Dermis blood vessel endothelial cell (primary cell): ENCODE measurements around the gene IMMP2L. TPM values are rescaled to one million over a fixed set of nuclear protein-coding genes. Genes with fewer than 3 reads are reported as not detected.
A peak's percentile ranks its signal among the peaks of the same experiment; 100 is the strongest.

Source experiments
- DNase-seq: peaks from one replicate; pipeline ENCODE4 v3.0.0; 2010
- total RNA-seq: library from RNA; depleted of rRNA; stranded (reverse); fragments of >200 nt; gene quantifications from 2 replicates; pipeline ENCODE4 v1.2.3, GENCODE V29; 2014

Gene IMMP2L
- total RNA-seq, 1 donor from 2014 or later: 8.8 TPM

GRCh38 chr7:110853263-110853662 lies 709.0 kb downstream of the IMMP2L start:
- DNase-seq: no peak

GRCh38 chr7:110852156-110852940 lies 709.9 kb downstream of the IMMP2L start:
- DNase-seq: no peak

GRCh38 chr7:110850224-110850623 lies 712.1 kb downstream of the IMMP2L start:
- DNase-seq: no peak

GRCh38 chr7:110842796-110843195 lies 719.5 kb downstream of the IMMP2L start:
- DNase-seq: no peak

- DNase-seq: no peak
Measured at GRCh38 chr7:110841840-110842545, 720.3 kb downstream of the IMMP2L start.

GRCh38 chr7:110839866-110840265 lies 722.4 kb downstream of the IMMP2L start:
- peak; percentile 9 for DNase-seq

- DNase-seq: no peak
Measured at GRCh38 chr7:110835849-110836248, 726.4 kb downstream of the IMMP2L start.

GRCh38 chr7:110835218-110835617 lies 727.1 kb downstream of the IMMP2L start:
- no peak for DNase-seq

- DNase-seq: no peak
Measured at GRCh38 chr7:110831419-110831818, 730.9 kb downstream of the IMMP2L start.

- no peak for DNase-seq
Measured at GRCh38 chr7:110830778-110831177, 731.5 kb downstream of the IMMP2L start.

- DNase-seq: no peak
Measured at GRCh38 chr7:110827936-110828335, 734.4 kb downstream of the IMMP2L start.

- DNase-seq: no peak
Measured at GRCh38 chr7:110827287-110827855, 734.9 kb downstream of the IMMP2L start.

- DNase-seq: no peak
Measured at GRCh38 chr7:110813986-110814385, 748.3 kb downstream of the IMMP2L start.

GRCh38 chr7:110809832-110810231 lies 752.5 kb downstream of the IMMP2L start:
- no peak for DNase-seq

GRCh38 chr7:110808361-110808760 lies 753.9 kb downstream of the IMMP2L start:
- DNase-seq: no peak

GRCh38 chr7:110804501-110804900 lies 757.8 kb downstream of the IMMP2L start:
- DNase-seq: no peak

GRCh38 chr7:110803602-110804143 lies 758.6 kb downstream of the IMMP2L start:
- no peak for DNase-seq

- DNase-seq: no peak
Measured at GRCh38 chr7:110801502-110801901, 760.8 kb downstream of the IMMP2L start.

GRCh38 chr7:110800984-110801383 lies 761.3 kb downstream of the IMMP2L start:
- DNase-seq: no peak

- DNase-seq: no peak
Measured at GRCh38 chr7:110797656-110798055, 764.6 kb downstream of the IMMP2L start.

GRCh38 chr7:110790992-110791391 lies 771.3 kb downstream of the IMMP2L start:
- no peak for DNase-seq

GRCh38 chr7:110786328-110786965 lies 775.8 kb downstream of the IMMP2L start:
- DNase-seq: no peak

GRCh38 chr7:110784749-110785148 lies 777.5 kb downstream of the IMMP2L start:
- DNase-seq: no peak
